ENCODE measurements around the gene FRMD6. TPM values are rescaled to one million over a fixed set of nuclear protein-coding genes. Genes with fewer than 3 reads are reported as not detected.
A peak's percentile ranks its signal among the peaks of the same experiment; 100 is the strongest.

Gene FRMD6
- total and polyA plus RNA-seq, 7 donors, result 1.6 to 85.6 (median 38.3) TPM

GRCh38 chr14:51680031-51680430 is 28.3 kb downstream of the FRMD6 start:
- Histone ChIP-seq H3K27me3 (no peaks in the 10 kb centered on the region), H3K36me3 (no peaks in the 10 kb centered on the region), H3K9me3 (no peaks in the 10 kb centered on the region), H3K4me3 (no peak overlapping the region), H3K27ac (peak overlapping the region in 2 of 4 donors; percentile 8 to 21), H3K4me1 (peaks cover 0 to 70% (median 34%) of the 10 kb centered on the region in 4 donors)
- intact Hi-C loops (cut with DNase I), result no loop called here
- no peak for DNase-seq
- WGBS, 2 donors, result 94% methylated on average over 1 of the region's 1 CpG
- no peak for TF ChIP-seq POLR2AphosphoS5 (IDR thresholded peaks at IDR 0.05)
- no peak for TF ChIP-seq EP300 (IDR thresholded peaks at IDR 0.05)

DNA sequence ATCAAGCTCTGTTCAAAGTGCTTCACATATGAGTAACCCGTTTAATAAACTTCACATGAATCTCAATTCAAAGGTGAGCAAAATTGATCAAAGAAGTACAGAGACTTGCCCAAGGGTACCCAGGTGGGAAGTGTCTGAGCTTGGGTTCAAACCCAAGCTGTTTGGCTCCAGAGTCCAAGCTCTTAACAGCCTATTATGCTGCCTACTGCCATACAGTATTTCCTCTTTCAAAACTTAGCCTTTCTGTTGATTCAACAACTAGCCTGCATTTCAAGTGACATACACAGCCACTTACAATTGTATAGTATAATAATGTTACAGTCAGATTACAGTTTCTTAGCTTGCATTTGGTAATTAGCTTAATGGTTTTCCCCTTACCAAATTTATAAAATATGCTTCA is 29.7 kb downstream of the FRMD6 start:
- Histone ChIP-seq H3K36me3 (no peaks in the 10 kb centered on the region), H3K4me1 (peaks cover 0 to 60% (median 23%) of the 10 kb centered on the region in 4 donors), H3K27ac (no peak overlapping the region), H3K9me3 (no peaks in the 10 kb centered on the region), H3K27me3 (no peaks in the 10 kb centered on the region), H3K4me3 (no peak overlapping the region)
- WGBS, 2 donors, result 32 to 67% methylated on average over 1 of the region's 1 CpG
- DNase-seq, result no peak
- intact Hi-C loops (cut with DNase I), result no loop called here
- TF ChIP-seq POLR2AphosphoS5 (IDR thresholded peaks at IDR 0.05) (no peak), POLR2A (IDR thresholded peaks at IDR 0.05) (no peak), EP300 (IDR thresholded peaks at IDR 0.05) (no peak)
- TF ChIP-seq, protein P1, sequence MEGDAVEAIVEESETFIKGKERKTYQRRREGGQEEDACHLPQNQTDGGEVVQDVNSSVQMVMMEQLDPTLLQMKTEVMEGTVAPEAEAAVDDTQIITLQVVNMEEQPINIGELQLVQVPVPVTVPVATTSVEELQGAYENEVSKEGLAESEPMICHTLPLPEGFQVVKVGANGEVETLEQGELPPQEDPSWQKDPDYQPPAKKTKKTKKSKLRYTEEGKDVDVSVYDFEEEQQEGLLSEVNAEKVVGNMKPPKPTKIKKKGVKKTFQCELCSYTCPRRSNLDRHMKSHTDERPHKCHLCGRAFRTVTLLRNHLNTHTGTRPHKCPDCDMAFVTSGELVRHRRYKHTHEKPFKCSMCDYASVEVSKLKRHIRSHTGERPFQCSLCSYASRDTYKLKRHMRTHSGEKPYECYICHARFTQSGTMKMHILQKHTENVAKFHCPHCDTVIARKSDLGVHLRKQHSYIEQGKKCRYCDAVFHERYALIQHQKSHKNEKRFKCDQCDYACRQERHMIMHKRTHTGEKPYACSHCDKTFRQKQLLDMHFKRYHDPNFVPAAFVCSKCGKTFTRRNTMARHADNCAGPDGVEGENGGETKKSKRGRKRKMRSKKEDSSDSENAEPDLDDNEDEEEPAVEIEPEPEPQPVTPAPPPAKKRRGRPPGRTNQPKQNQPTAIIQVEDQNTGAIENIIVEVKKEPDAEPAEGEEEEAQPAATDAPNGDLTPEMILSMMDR (IDR thresholded peaks at IDR 0.05), result no peak

GRCh38 chr14:51682411-51682810 is 30.7 kb downstream of the FRMD6 start:
- no peak overlapping the region for H3K27ac ChIP-seq
- peaks cover 0 to 57% (median 13%) of the 10 kb centered on the region in 4 donors for H3K4me1 ChIP-seq
- H3K9me3 ChIP-seq, result no peaks in the 10 kb centered on the region
- H3K27me3 ChIP-seq, result no peaks in the 10 kb centered on the region
- 89 to 95% methylated on average over 1 of the region's 1 CpG for WGBS, 2 donors
- no peaks in the 10 kb centered on the region for H3K36me3 ChIP-seq
- H3K4me3 ChIP-seq, result no peak overlapping the region
- TF ChIP-seq EP300 (IDR thresholded peaks at IDR 0.05), result no peak
- TF ChIP-seq POLR2AphosphoS5 (IDR thresholded peaks at IDR 0.05), result no peak
- no peak for TF ChIP-seq POLR2A (IDR thresholded peaks at IDR 0.05)
- TF ChIP-seq, protein P1 (IDR thresholded peaks at IDR 0.05), result no peak
- intact Hi-C loops (cut with DNase I), result no loop called here
- no peak for DNase-seq

DNA sequence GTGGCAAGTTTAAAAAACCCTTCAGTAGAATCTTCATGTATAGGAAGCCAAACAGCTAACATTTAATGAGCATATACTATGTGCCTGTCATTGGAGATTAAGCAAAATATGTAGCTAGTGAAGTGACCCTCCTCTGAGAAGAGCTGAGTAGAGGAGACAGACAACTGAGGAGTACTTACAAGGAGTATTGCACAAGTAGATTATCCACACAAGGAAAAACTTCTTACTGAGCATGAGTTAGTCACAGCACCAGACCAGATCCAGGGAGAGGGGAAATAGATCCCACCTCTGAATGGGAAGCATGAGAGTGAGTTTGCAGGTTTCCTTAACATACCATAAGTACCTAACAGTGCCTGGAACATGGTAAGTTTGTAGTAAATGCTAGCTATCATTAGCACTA is 33.0 kb downstream of the FRMD6 start:
- Histone ChIP-seq H3K4me3 (no peak overlapping the region), H3K27me3 (no peaks in the 10 kb centered on the region), H3K27ac (no peak overlapping the region), H3K36me3 (no peaks in the 10 kb centered on the region), H3K9me3 (no peaks in the 10 kb centered on the region), H3K4me1 (peaks cover 0 to 39% (median 1%) of the 10 kb centered on the region in 4 donors)
- intact Hi-C loops (cut with DNase I), result no loop called here
- no peak for DNase-seq
- TF ChIP-seq POLR2A (IDR thresholded peaks at IDR 0.05), result no peak
- TF ChIP-seq EP300 (IDR thresholded peaks at IDR 0.05), result no peak
- TF ChIP-seq POLR2AphosphoS5 (IDR thresholded peaks at IDR 0.05), result no peak
- TF ChIP-seq, protein P1 (IDR thresholded peaks at IDR 0.05), result no peak

- 94 to 97% methylated on average over 1 of the region's 1 CpG for whole genome bisulfite sequencing, 2 donors
- H3K36me3 ChIP-seq, result peaks cover 0 to 10% (median 2%) of the 10 kb centered on the region in 4 donors
- no peak overlapping the region for H3K4me3 ChIP-seq
- no peaks in the 10 kb centered on the region for H3K9me3 ChIP-seq
- TF ChIP-seq EP300 (IDR thresholded peaks at IDR 0.05), result no peak
- no peak for TF ChIP-seq POLR2AphosphoS5 (IDR thresholded peaks at IDR 0.05)
- no peak for TF ChIP-seq POLR2A (IDR thresholded peaks at IDR 0.05)
- TF ChIP-seq, protein P1 (IDR thresholded peaks at IDR 0.05), result no peak
- no peak for DNase-seq
- H3K4me1 ChIP-seq, result peaks cover 0 to 6% (median 0%) of the 10 kb centered on the region in 4 donors
- intact Hi-C loops (cut with DNase I), result no loop called here
- no peak overlapping the region for H3K27ac ChIP-seq
- no peaks in the 10 kb centered on the region for H3K27me3 ChIP-seq
These were observed 39.5 kb downstream of the FRMD6 start for GRCh38 chr14:51691176-51691575.
